Neural progenitor cell (in vitro differentiated cells): ENCODE data around the gene SLC28A3. TPM values are rescaled to one million over a fixed set of nuclear protein-coding genes. Genes with fewer than 3 reads are reported as not detected.

ENCODE experiments used
- DNase-seq: peaks from one replicate; pipeline ENCODE4 v3.0.0-alpha.2; 2016; ENCODE audit warnings: low spot score
- H2AFZ ChIP-seq: fragments of 200-600 bp; sonication (generic); replicated peaks from 2 replicates; pipeline ENCODE4 v1.6.1; 2016; ENCODE audit warnings: antibody characterized with exemption
- H3F3A ChIP-seq: fragments of 200-600 bp; sonication (generic); 2 replicates; pipeline ENCODE4 v1.6.1; 2016; ENCODE audit warnings: antibody characterized with exemption, low read depth
- H3K27ac ChIP-seq: fragments of 200-600 bp; sonication (generic); 2 replicates; pipeline ENCODE4 v1.5.1; 2016; ENCODE audit warnings: mild to moderate bottlenecking
- H3K27me3 ChIP-seq: fragments of 200-600 bp; sonication (generic); 2 replicates; pipeline ENCODE4 v1.6.1; 2016; ENCODE audit warnings: mild to moderate bottlenecking, moderate library complexity
- H3K36me3 ChIP-seq: fragments of 200-600 bp; sonication (generic); 2 replicates; pipeline ENCODE4 v1.5.1; 2016
- H3K4me1 ChIP-seq: fragments of 200-600 bp; sonication (generic); 2 replicates; pipeline ENCODE4 v1.6.1; 2016; ENCODE audit warnings: mixed run types
- H3K4me2 ChIP-seq: fragments of 200-600 bp; sonication (generic); 2 replicates; pipeline ENCODE4 v1.6.1; 2016
- H3K4me3 ChIP-seq: fragments of 200-600 bp; sonication (generic); 2 replicates; pipeline ENCODE4 v1.5.1; 2016
- H3K79me2 ChIP-seq: fragments of 200-600 bp; sonication (generic); 2 replicates; pipeline ENCODE4 v1.6.1; 2016; ENCODE audit warnings: low read depth
- H3K9ac ChIP-seq: fragments of 200-600 bp; sonication (generic); 2 replicates; pipeline ENCODE4 v1.6.1; 2016
- H3K9me3 ChIP-seq: fragments of 200-600 bp; sonication (generic); 2 replicates; pipeline ENCODE4 v1.5.1; 2016; ENCODE audit warnings: low read depth
- H4K20me1 ChIP-seq: fragments of 200-600 bp; sonication (generic); 2 replicates; pipeline ENCODE4 v1.6.1; 2016; ENCODE audit warnings: low read depth
- H3K27ac Mint-ChIP-seq: 3 replicates; pipeline ENCODE4 v1.8.0; 2021; ENCODE audit warnings: mixed read lengths
- H3K27me3 Mint-ChIP-seq: 2 replicates; pipeline ENCODE4 v1.8.0; 2022; ENCODE audit warnings: low read depth, mild to moderate bottlenecking, inconsistent platforms, moderate library complexity, mixed read lengths; ENCODE audit not compliant: insufficient read depth
- H3K36me3 Mint-ChIP-seq: 3 replicates; pipeline ENCODE4 v1.8.0; 2021; ENCODE audit warnings: mixed read lengths
- H3K4me1 Mint-ChIP-seq: 3 replicates; pipeline ENCODE4 v1.8.0; 2021; ENCODE audit warnings: mixed read lengths
- H3K4me3 Mint-ChIP-seq: 3 replicates; pipeline ENCODE4 v1.8.0; 2021; ENCODE audit warnings: mild to moderate bottlenecking, moderate library complexity, mixed read lengths
- H3K9me3 Mint-ChIP-seq: 3 replicates; pipeline ENCODE4 v1.8.0; 2020; ENCODE audit warnings: mixed read lengths
- EZH2 ChIP-seq: fragments of 200-600 bp; sonication (generic); IDR thresholded peaks from 2 replicates; pipeline ENCODE4 v1.6.1; 2017; ENCODE audit warnings: antibody characterized with exemption, mild to moderate bottlenecking, moderate library complexity
- EZH2phosphoT487 ChIP-seq: fragments of 200-600 bp; sonication (generic); IDR thresholded peaks from 2 replicates; pipeline ENCODE4 v1.6.1; 2017; ENCODE audit warnings: antibody characterized with exemption
- total RNA-seq: library from RNA; depleted of rRNA; stranded (reverse); fragments of >200 nt; gene quantifications from 2 replicates; pipeline ENCODE4 v1.2.3, GENCODE V29; 2015; ENCODE audit warnings: low replicate concordance
- TF ChIP-seq, protein P1 (sequence below): fragments of 200-600 bp; sonication (generic); IDR thresholded peaks from 2 replicates; pipeline ENCODE4 v1.5.1; 2017; ENCODE audit warnings: antibody characterized with exemption, mild to moderate bottlenecking

SLC28A3 gene
- total RNA-seq, 1 donor from 2014 or later = not detected

DNA sequence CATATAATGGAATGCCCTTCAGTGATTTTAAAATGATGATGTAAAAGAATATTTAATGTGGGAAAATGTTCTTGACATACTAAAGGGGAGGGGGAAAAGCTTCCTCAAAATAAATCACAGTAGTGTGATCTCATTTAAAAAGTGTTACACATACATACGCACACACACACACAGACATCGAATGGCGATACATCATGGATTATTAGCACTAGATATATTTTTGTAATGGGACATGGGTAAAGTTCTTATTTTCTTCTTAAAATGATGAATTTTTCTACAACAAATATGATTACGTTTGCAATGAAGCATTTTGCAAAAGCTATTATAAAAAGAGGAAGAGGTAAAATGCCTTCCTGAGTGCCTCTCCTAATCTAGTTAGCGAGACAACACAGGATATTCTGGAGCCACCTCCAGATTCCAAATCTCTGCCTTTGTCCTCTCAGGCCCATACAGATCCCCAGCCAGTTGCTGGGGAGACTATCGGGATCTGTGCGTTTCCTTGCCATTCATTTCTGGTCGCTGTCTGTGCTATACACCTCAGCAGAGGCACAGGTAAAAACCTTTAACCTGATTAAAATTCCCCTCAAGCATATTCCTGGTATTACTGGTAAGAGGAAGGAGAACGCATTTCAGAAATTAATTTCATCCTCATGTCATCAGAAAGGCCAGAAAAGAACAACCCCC is 69.6 kb downstream of the SLC28A3 start:
- Mint-ChIP-seq H3K4me1 (peaks cover 37% of the 10 kb centered on the region), H3K27me3 (peaks cover 8% of the 10 kb centered on the region), H3K27ac (peak overlapping the region; percentile 93), H3K4me3 (peak overlapping the region; percentile 82), H3K9me3 (no peaks in the 10 kb centered on the region), H3K36me3 (no peaks in the 10 kb centered on the region)
- TF ChIP-seq, protein P1, sequence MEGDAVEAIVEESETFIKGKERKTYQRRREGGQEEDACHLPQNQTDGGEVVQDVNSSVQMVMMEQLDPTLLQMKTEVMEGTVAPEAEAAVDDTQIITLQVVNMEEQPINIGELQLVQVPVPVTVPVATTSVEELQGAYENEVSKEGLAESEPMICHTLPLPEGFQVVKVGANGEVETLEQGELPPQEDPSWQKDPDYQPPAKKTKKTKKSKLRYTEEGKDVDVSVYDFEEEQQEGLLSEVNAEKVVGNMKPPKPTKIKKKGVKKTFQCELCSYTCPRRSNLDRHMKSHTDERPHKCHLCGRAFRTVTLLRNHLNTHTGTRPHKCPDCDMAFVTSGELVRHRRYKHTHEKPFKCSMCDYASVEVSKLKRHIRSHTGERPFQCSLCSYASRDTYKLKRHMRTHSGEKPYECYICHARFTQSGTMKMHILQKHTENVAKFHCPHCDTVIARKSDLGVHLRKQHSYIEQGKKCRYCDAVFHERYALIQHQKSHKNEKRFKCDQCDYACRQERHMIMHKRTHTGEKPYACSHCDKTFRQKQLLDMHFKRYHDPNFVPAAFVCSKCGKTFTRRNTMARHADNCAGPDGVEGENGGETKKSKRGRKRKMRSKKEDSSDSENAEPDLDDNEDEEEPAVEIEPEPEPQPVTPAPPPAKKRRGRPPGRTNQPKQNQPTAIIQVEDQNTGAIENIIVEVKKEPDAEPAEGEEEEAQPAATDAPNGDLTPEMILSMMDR = no peak
- no peak for TF ChIP-seq EZH2phosphoT487
- TF ChIP-seq EZH2 = no peak
- Histone ChIP-seq H4K20me1 (no peaks in the 10 kb centered on the region), H3K36me3 (no peaks in the 10 kb centered on the region), H3K4me3 (peak overlapping the region; percentile 44), H3K79me2 (no peaks in the 10 kb centered on the region), H3K9me3 (no peaks in the 10 kb centered on the region), H3F3A (peaks cover 4% of the 10 kb centered on the region), H3K27ac (no peak overlapping the region), H3K4me2 (peak overlapping the region; percentile 78), H3K27me3 (peaks cover 23% of the 10 kb centered on the region), H3K9ac (no peak overlapping the region), H3K4me1 (peaks cover 24% of the 10 kb centered on the region), H2AFZ (peak overlapping the region; percentile 47)
- peak; percentile 50 for DNase-seq

DNA sequence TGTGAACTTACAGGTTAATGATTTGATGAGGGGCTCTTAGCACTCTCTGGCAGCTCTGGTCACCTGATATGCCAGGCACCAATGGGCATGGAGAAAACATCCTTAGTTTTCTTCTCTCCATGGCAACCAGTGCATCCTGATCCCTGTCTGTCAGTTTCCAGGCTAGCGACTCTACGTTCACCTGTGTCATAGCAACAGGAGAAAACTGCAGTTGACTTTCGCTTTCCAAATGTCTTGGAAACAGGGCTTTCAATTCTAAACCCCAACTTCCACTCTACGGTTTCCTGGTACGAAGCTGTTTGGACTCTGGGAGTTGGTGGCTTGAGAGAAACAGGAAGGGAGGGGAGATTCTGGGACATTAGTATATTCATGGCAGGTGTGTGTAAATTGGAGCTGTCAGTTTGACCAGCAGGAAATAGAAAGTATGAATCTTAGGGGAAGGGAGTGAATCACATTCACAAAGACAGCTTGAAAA is 74.4 kb downstream of the SLC28A3 start:
- TF ChIP-seq EZH2phosphoT487 = no peak
- no peak for TF ChIP-seq EZH2
- TF ChIP-seq, protein P1 = no peak

DNA sequence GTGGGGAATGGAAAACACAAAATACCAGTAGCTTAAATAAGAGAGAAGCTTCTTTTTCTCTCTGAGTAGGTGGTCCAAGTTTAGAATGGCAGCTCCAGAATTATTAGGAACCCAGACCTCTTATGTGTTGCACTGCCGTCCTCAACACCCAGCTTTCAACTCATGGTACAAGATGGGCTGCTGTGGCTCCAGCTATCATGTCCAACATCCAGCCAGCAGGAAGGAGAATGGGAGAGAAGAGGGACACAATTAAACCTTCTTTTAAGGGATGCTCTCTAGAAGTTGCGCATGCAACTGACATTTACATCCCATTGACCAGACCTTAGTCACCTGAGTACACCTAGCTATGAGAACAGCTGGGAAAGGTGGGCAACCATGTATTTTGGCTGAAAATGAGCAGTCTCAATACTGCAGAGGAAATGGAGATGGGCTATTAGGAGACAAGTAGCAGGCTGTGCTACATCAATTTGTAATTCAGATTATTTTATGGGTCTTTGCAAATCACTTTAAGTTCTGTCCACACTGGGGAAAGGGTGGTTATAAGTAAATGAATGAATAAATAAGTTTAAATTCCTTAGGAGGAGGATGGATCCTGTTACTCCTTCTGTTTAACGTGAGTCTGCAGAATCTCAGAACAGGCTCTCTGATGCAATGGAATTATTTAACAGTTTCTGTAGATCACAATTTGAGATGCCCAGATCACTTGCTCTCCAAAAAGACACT is 76.1 kb downstream of the SLC28A3 start:
- Histone ChIP-seq H2AFZ (no peak overlapping the region), H4K20me1 (no peaks in the 10 kb centered on the region), H3K4me1 (no peaks in the 10 kb centered on the region), H3K4me3 (no peak overlapping the region), H3K9me3 (no peaks in the 10 kb centered on the region), H3K9ac (no peak overlapping the region), H3F3A (no peaks in the 10 kb centered on the region), H3K27ac (no peak overlapping the region), H3K79me2 (no peaks in the 10 kb centered on the region), H3K27me3 (peaks cover 13% of the 10 kb centered on the region), H3K4me2 (no peak overlapping the region), H3K36me3 (no peaks in the 10 kb centered on the region)
- no peak for DNase-seq
- Mint-ChIP-seq H3K36me3 (no peaks in the 10 kb centered on the region), H3K27ac (no peak overlapping the region), H3K27me3 (peaks cover 4% of the 10 kb centered on the region), H3K4me1 (peaks cover 9% of the 10 kb centered on the region), H3K9me3 (no peaks in the 10 kb centered on the region), H3K4me3 (no peak overlapping the region)
- TF ChIP-seq, protein P1 = no peak
- TF ChIP-seq EZH2 (no peak), EZH2phosphoT487 (no peak)

More for the DNA sequence above, 74.4 kb downstream of the SLC28A3 start:
- peaks cover 3% of the 10 kb centered on the region for H3K27me3 Mint-ChIP-seq
- H3K36me3 Mint-ChIP-seq = no peaks in the 10 kb centered on the region
- peaks cover 1% of the 10 kb centered on the region for H3F3A ChIP-seq
- H3K27me3 ChIP-seq = peaks cover 11% of the 10 kb centered on the region
- H3K4me1 ChIP-seq = peaks cover 9% of the 10 kb centered on the region
- no peak overlapping the region for H3K27ac Mint-ChIP-seq
- no peaks in the 10 kb centered on the region for H3K9me3 Mint-ChIP-seq
- no peak overlapping the region for H2AFZ ChIP-seq
- peaks cover 21% of the 10 kb centered on the region for H3K4me1 Mint-ChIP-seq
- no peak overlapping the region for H3K4me3 ChIP-seq
- no peak overlapping the region for H3K27ac ChIP-seq
- no peak overlapping the region for H3K4me2 ChIP-seq
- H3K79me2 ChIP-seq = no peaks in the 10 kb centered on the region
- no peak overlapping the region for H3K9ac ChIP-seq
- H3K36me3 ChIP-seq = no peaks in the 10 kb centered on the region
- no peak overlapping the region for H3K4me3 Mint-ChIP-seq
- H4K20me1 ChIP-seq = no peaks in the 10 kb centered on the region
- no peaks in the 10 kb centered on the region for H3K9me3 ChIP-seq
- peak; percentile 45 for DNase-seq
